ENCODE data around the gene RPP30. TPM values are rescaled to one million over a fixed set of nuclear protein-coding genes. Genes with fewer than 3 reads are reported as not detected.

The RPP30 gene
- total RNA-seq, 1 donor from 2014 or later = 24.7 TPM

- H3K4me1 Mint-ChIP-seq (ENCODE audit: low read depth) = peaks cover 33% of the 10 kb centered on the region
- H3K36me3 Mint-ChIP-seq (ENCODE audit: low read depth) = peaks cover 16% of the 10 kb centered on the region
- no peaks in the 10 kb centered on the region for H3K27me3 Mint-ChIP-seq (ENCODE audit: low read depth)
- H3K4me3 Mint-ChIP-seq (ENCODE audit: unreplicated experiment) = no peak overlapping the region
- no peak for TF ChIP-seq CTCF (IDR thresholded peaks at IDR 0.05)
- H3K27ac Mint-ChIP-seq (ENCODE audit: unreplicated experiment) = peak overlapping the region; percentile 57
- H3K9me3 Mint-ChIP-seq (ENCODE audit: low read depth) = peaks cover 19% of the 10 kb centered on the region
- DNase-seq (ENCODE audit: low spot score) = no peak
Measured at GRCh38 chr10:90912174-90912573, 40.4 kb downstream of the RPP30 start.

- Mint-ChIP-seq H3K4me3 (ENCODE audit: unreplicated experiment) (no peak overlapping the region), H3K27me3 (ENCODE audit: low read depth) (no peaks in the 10 kb centered on the region)
Measured at GRCh38 chr10:90912854-90913479, 41.2 kb downstream of the RPP30 start.

GRCh38 chr10:90913774-90914420 is 42.1 kb downstream of the RPP30 start:
- H3K4me1 Mint-ChIP-seq (ENCODE audit: low read depth) = peaks cover 49% of the 10 kb centered on the region
- no peak for TF ChIP-seq CTCF (IDR thresholded peaks at IDR 0.05)
- H3K9me3 Mint-ChIP-seq (ENCODE audit: low read depth) = peaks cover 12% of the 10 kb centered on the region
- no peak overlapping the region for H3K4me3 Mint-ChIP-seq (ENCODE audit: unreplicated experiment)
- H3K27me3 Mint-ChIP-seq (ENCODE audit: low read depth) = no peaks in the 10 kb centered on the region
- DNase-seq (ENCODE audit: low spot score) = no peak
- peak overlapping the region; percentile 32 for H3K27ac Mint-ChIP-seq (ENCODE audit: unreplicated experiment)
- H3K36me3 Mint-ChIP-seq (ENCODE audit: low read depth) = peaks cover 27% of the 10 kb centered on the region

More at GRCh38 chr10:90912854-90913479, 41.2 kb downstream of the RPP30 start:
- Mint-ChIP-seq H3K4me1 (ENCODE audit: low read depth) (peaks cover 41% of the 10 kb centered on the region), H3K27ac (ENCODE audit: unreplicated experiment) (peak overlapping the region; percentile 23), H3K36me3 (ENCODE audit: low read depth) (peaks cover 21% of the 10 kb centered on the region), H3K9me3 (ENCODE audit: low read depth) (peaks cover 17% of the 10 kb centered on the region)
- DNase-seq (ENCODE audit: low spot score) = no peak
- no peak for TF ChIP-seq CTCF (IDR thresholded peaks at IDR 0.05)

GRCh38 chr10:90914992-90915765 is 43.4 kb downstream of the RPP30 start:
- TF ChIP-seq CTCF (IDR thresholded peaks at IDR 0.05) = no peak
- Mint-ChIP-seq H3K27ac (ENCODE audit: unreplicated experiment) (peak overlapping the region; percentile 84), H3K27me3 (ENCODE audit: low read depth) (no peaks in the 10 kb centered on the region), H3K4me1 (ENCODE audit: low read depth) (peaks cover 62% of the 10 kb centered on the region), H3K4me3 (ENCODE audit: unreplicated experiment) (peak overlapping the region; percentile 29), H3K9me3 (ENCODE audit: low read depth) (peaks cover 1% of the 10 kb centered on the region), H3K36me3 (ENCODE audit: low read depth) (peaks cover 37% of the 10 kb centered on the region)
- no peak for DNase-seq (ENCODE audit: low spot score)

GRCh38 chr10:90915766-90916075 is 43.9 kb downstream of the RPP30 start:
- Mint-ChIP-seq H3K9me3 (ENCODE audit: low read depth) (no peaks in the 10 kb centered on the region), H3K27me3 (ENCODE audit: low read depth) (no peaks in the 10 kb centered on the region), H3K4me1 (ENCODE audit: low read depth) (peaks cover 67% of the 10 kb centered on the region), H3K27ac (ENCODE audit: unreplicated experiment) (peak overlapping the region; percentile 84), H3K4me3 (ENCODE audit: unreplicated experiment) (peak overlapping the region; percentile 29), H3K36me3 (ENCODE audit: low read depth) (peaks cover 38% of the 10 kb centered on the region)
- no peak for TF ChIP-seq CTCF (IDR thresholded peaks at IDR 0.05)
- no peak for DNase-seq (ENCODE audit: low spot score)
